ENCODE data around the gene FARP2. TPM values are rescaled to one million over a fixed set of nuclear protein-coding genes. Genes with fewer than 3 reads are reported as not detected.
A peak's percentile ranks its signal among the peaks of the same experiment; 100 is the strongest.

The FARP2 gene
- total RNA-seq: 10 to 100 TPM; 33.4 to 96.4 (median 42.2) TPM

GRCh38 chr2:241355983-241356870 is at the start of gene FARP2:
Gene FARP2, plus strand, starts transcription at chr2:241356285. Its CDS starts 16,823 bp downstream, at chr2:241373108.
- peak; percentile 97 for ATAC-seq (ENCODE audit: low FRiP score in 2 of 2)
- peak; percentile 99 to 100 for DNase-seq
- 0% methylated on average over 4 to 26 of the region's 101 CpGs for whole genome bisulfite sequencing, 2 donors

GRCh38 chr2:241307055-241307454 is 49.0 kb upstream of the FARP2 start:
- TF ChIP-seq POLR2A (IDR thresholded peaks at IDR 0.05): no peak
- no peak for TF ChIP-seq CTCF (IDR thresholded peaks at IDR 0.05)
- no peak for TF ChIP-seq POLR2AphosphoS5 (IDR thresholded peaks at IDR 0.05)
- no peak for TF ChIP-seq EP300 (IDR thresholded peaks at IDR 0.05)
- Histone ChIP-seq H3K36me3 (no peaks in the 10 kb centered on the region), H3K27ac (no peak overlapping the region), H3K9me3 (no peaks in the 10 kb centered on the region), H3K27me3 (no peaks in the 10 kb centered on the region), H3K4me3 (no peak overlapping the region), H3K4me1 (peaks cover 14 to 33% (median 26%) of the 10 kb centered on the region in 4 donors)
- 67 to 75% methylated on average over 6 of the region's 6 CpGs for WGBS, 2 donors
- no peak for ATAC-seq (ENCODE audit: low FRiP score in 2 of 2)
- DNase-seq: no peak

More at GRCh38 chr2:241355983-241356870, at the start of gene FARP2:
- H3K9me3 ChIP-seq: no peaks in the 10 kb centered on the region
- H3K4me3 ChIP-seq: peak within 1 kb of the TSS; percentile 67 to 95 (median 82)
- peaks cover 31 to 44% (median 36%) of the 10 kb centered on the region in 4 donors for H3K4me1 ChIP-seq
- H3K27ac ChIP-seq: peak within 1 kb of the TSS; percentile 88 to 94 (median 90)
- no peak for TF ChIP-seq EP300 (IDR thresholded peaks at IDR 0.05)
- TF ChIP-seq CTCF (IDR thresholded peaks at IDR 0.05): peak in 2 of 6 experiments; percentile 4 to 22
- TF ChIP-seq POLR2AphosphoS5 (IDR thresholded peaks at IDR 0.05): peak; percentile 75 to 83
- peak in 3 of 4 donors; percentile 59 to 89 (median 87) for TF ChIP-seq POLR2A (IDR thresholded peaks at IDR 0.05)
- H3K27me3 ChIP-seq: no peaks in the 10 kb centered on the region
- H3K36me3 ChIP-seq: peaks cover 3 to 33% (median 17%) of the 10 kb centered on the region in 4 donors

- DNase-seq (no peak), ATAC-seq (ENCODE audit: low FRiP score in 2 of 2) (no peak)
- Histone ChIP-seq H3K9me3 (no peaks in the 10 kb centered on the region), H3K4me1 (peaks cover 8 to 25% (median 17%) of the 10 kb centered on the region in 4 donors), H3K36me3 (no peaks in the 10 kb centered on the region), H3K4me3 (no peak overlapping the region), H3K27ac (no peak overlapping the region), H3K27me3 (no peaks in the 10 kb centered on the region)
- 80 to 93% methylated on average over 5 of the region's 5 CpGs for WGBS, 2 donors
- TF ChIP-seq EP300 (IDR thresholded peaks at IDR 0.05) (no peak), CTCF (IDR thresholded peaks at IDR 0.05) (no peak), POLR2A (IDR thresholded peaks at IDR 0.05) (no peak), POLR2AphosphoS5 (IDR thresholded peaks at IDR 0.05) (no peak)
These were observed 47.8 kb upstream of the FARP2 start for GRCh38 chr2:241308267-241308666.

GRCh38 chr2:241308832-241309500 is 47.1 kb upstream of the FARP2 start:
- no peak for ATAC-seq (ENCODE audit: low FRiP score in 2 of 2)
- Histone ChIP-seq H3K4me1 (peaks cover 12 to 25% (median 19%) of the 10 kb centered on the region in 4 donors), H3K4me3 (no peak overlapping the region), H3K9me3 (no peaks in the 10 kb centered on the region), H3K36me3 (no peaks in the 10 kb centered on the region), H3K27me3 (no peaks in the 10 kb centered on the region), H3K27ac (no peak overlapping the region)
- no peak for DNase-seq
- WGBS, 2 donors: 87 to 90% methylated on average over 18 of the region's 18 CpGs
- TF ChIP-seq CTCF (IDR thresholded peaks at IDR 0.05) (no peak), POLR2A (IDR thresholded peaks at IDR 0.05) (no peak), EP300 (IDR thresholded peaks at IDR 0.05) (no peak), POLR2AphosphoS5 (IDR thresholded peaks at IDR 0.05) (no peak)
